Adrenal gland (tissue), 12 donors: ENCODE data around the gene RDH16. TPM values are rescaled to one million over a fixed set of nuclear protein-coding genes. Genes with fewer than 3 reads are reported as not detected.

Experiments used
- DNase-seq, 7 donors: peaks; one replicate each; pipeline ENCODE4 v3.0.0-alpha.2; 2019 to 2020
- H3K27ac ChIP-seq, 5 donors: fragments of 200-600 bp; sonication (generic) in 4 of 5; 1 replicate in 3 of 5; 2 replicates in 2 of 5; pipeline versions ENCODE4 v1.5.1 to v1.8.0; 2016 to 2020; ENCODE audit warnings: mild to moderate bottlenecking in 1 of 5
- H3K27me3 ChIP-seq: fragments of 200-600 bp; 2 replicates; pipeline ENCODE4 v1.8.0; 2021
- H3K36me3 ChIP-seq, 2 donors: fragments of 200-600 bp; replicated peaks in 1 of 2; 1 replicate in 1 of 2; 2 replicates in 1 of 2; pipeline versions ENCODE4 v1.5.1 to v1.8.0; 2018 to 2022
- H3K4me1 ChIP-seq, 2 donors: fragments of 200-600 bp; replicated peaks in 1 of 2; 1 replicate in 1 of 2; 2 replicates in 1 of 2; pipeline versions ENCODE4 v1.5.1 to v1.8.0; 2018 to 2021
- H3K4me3 ChIP-seq, 4 donors: fragments of 200-600 bp; sonication (generic) in 3 of 4; one replicate each; pipeline ENCODE4 v1.5.1; 2016 to 2018
- H3K9me3 ChIP-seq, 3 donors: fragments of 200-600 bp; sonication (generic) in 1 of 3; replicated peaks in 1 of 3; 1 replicate in 2 of 3; 2 replicates in 1 of 3; pipeline versions ENCODE4 v1.5.1 to v1.8.0; 2016 to 2021
- CTCF ChIP-seq, 6 experiments: fragments of 450-650 bp in 4 of 6; fragments of 200-600 bp in 2 of 6; sonication (generic) in 1 of 6; IDR thresholded peaks; 1 replicate in 5 of 6; 2 replicates in 1 of 6; pipeline versions ENCODE4 v1.5.1 to v1.8.0; 2016 to 2021; ENCODE audit warnings: antibody characterized with exemption in 6 of 6, mild to moderate bottlenecking in 2 of 6, moderate library complexity in 1 of 6
- POLR2A ChIP-seq, 2 donors: fragments of 450-650 bp; IDR thresholded peaks; one replicate each; pipeline ENCODE4 v1.6.1; 2017; ENCODE audit warnings: antibody characterized with exemption in 2 of 2, mild to moderate bottlenecking in 2 of 2, moderate library complexity in 1 of 2
- WGBS, 4 donors: extraction: QIAGEN DNeasy Blood & Tissue Kit in 2 of 4; methylation state at CpG; one replicate each; pipeline versions ENCODE4 v1.1.5 to v1.1.7; 2013 to 2017; 5-methylcytosine and 5-hydroxymethylcytosine counted together
- intact Hi-C, 2 donors: fragments of 100-400 bp; cut with DNase I; formaldehyde crosslinking; loops; one replicate each; pipeline versions ENCODE4 v1.14.1 to v1.15.0; 2022 to 2023
- polyA plus RNA-seq, 3 donors: library from polyadenylated mRNA; stranded (reverse); fragments of 200-250 nt in 2 of 3; fragments of 350-450 nt in 1 of 3; fragmentation: Illumina TruSeq in 1 of 3; extraction: RNeasy Lipid Tissue Mini Kit (QIAGEN cat#74804) in 1 of 3; gene quantifications; one replicate each; pipeline ENCODE4 v1.2.3, GENCODE V29; 2013 to 2014
- total RNA-seq, 9 donors: library from RNA; depleted of rRNA in 4 of 9; stranded (reverse); fragments of >200 nt in 4 of 9; fragments of 120-200 nt in 1 of 9; fragmentation: NEBNext Ultra II Directional in 1 of 9; extraction: Animal tissue kit (Norgen Biotek cat#: 25700) in 1 of 9; gene quantifications; one replicate each; pipeline versions ENCODE4 v1.1.0 to v1.2.4, GENCODE V29; 2013 to 2023
- donor health status: healthy with polysubstance abuse.
- donor health status: Bipolar disorder and iron deficiency.
- donor health status: DM: yes; HTN: yes; CAD: no.
- donor health status: DM: no; HTN: no; CAD: no.
- donor health status: DM: no; HTN: no; CAD: no.
- donor health status: DM: yes; HTN: yes; CAD: no.

The RDH16 gene
- total and polyA plus RNA-seq, 12 donors: 0.05 to 1.1 (median 0.55) TPM; not detected in 1

- Histone ChIP-seq H3K36me3 (no peaks in the 10 kb centered on the region), H3K9me3 (no peaks in the 10 kb centered on the region), H3K4me1 (peaks cover 0 to 16% of the 10 kb centered on the region in 2 donors), H3K4me3 (no peak within 1 kb of the TSS), H3K27ac (no peak within 1 kb of the TSS), H3K27me3 (no peaks in the 10 kb centered on the region)
- no peak for DNase-seq
- TF ChIP-seq POLR2A (IDR thresholded peaks at IDR 0.05): no peak
- TF ChIP-seq CTCF (IDR thresholded peaks at IDR 0.05): no peak
- intact Hi-C loops: no loop called here
- 89 to 97% (median 92%) methylated on average over 12 to 15 of the region's 15 CpGs for whole genome bisulfite sequencing, 4 donors
These were observed 23.4 kb downstream of the RDH16 start, which contains the start of gene SDR9C7 for GRCh38 chr12:56933826-56934625. Gene SDR9C7 (minus strand): TSS chr12:56934408. CDS start chr12:56934261, 147 bp downstream.

GRCh38 chr12:56932867-56933266 is 24.5 kb downstream of the RDH16 start:
- intact Hi-C loops: no loop called here
- Histone ChIP-seq H3K4me1 (peaks cover 0 to 16% of the 10 kb centered on the region in 2 donors), H3K36me3 (no peaks in the 10 kb centered on the region), H3K27me3 (no peaks in the 10 kb centered on the region), H3K4me3 (no peak overlapping the region), H3K27ac (peak overlapping the region in 1 of 5 donors; percentile 48), H3K9me3 (no peaks in the 10 kb centered on the region)
- TF ChIP-seq CTCF (IDR thresholded peaks at IDR 0.05): no peak
- no peak for TF ChIP-seq POLR2A (IDR thresholded peaks at IDR 0.05)
- WGBS, 4 donors: 75 to 89% (median 79%) methylated on average over 1 of the region's 1 CpG
- DNase-seq: peak in 3 of 7 donors; percentile 16 to 44 (median 26)

GRCh38 chr12:56932146-56932545 is 25.3 kb downstream of the RDH16 start:
- TF ChIP-seq CTCF (IDR thresholded peaks at IDR 0.05) (no peak), POLR2A (IDR thresholded peaks at IDR 0.05) (no peak)
- Histone ChIP-seq H3K9me3 (no peaks in the 10 kb centered on the region), H3K27ac (peak overlapping the region in 2 of 5 donors; percentile 42 to 48), H3K27me3 (no peaks in the 10 kb centered on the region), H3K4me3 (no peak overlapping the region), H3K36me3 (no peaks in the 10 kb centered on the region), H3K4me1 (peaks cover 0 to 16% of the 10 kb centered on the region in 2 donors)
- intact Hi-C loops: no loop called here
- no peak for DNase-seq
- WGBS, 4 donors: 68 to 93% (median 85%) methylated on average over 5 of the region's 5 CpGs

- WGBS, 4 donors: 50 to 77% (median 62%) methylated on average over 2 of the region's 2 CpGs
- TF ChIP-seq POLR2A (IDR thresholded peaks at IDR 0.05) (no peak), CTCF (IDR thresholded peaks at IDR 0.05) (no peak)
- H3K36me3 ChIP-seq: no peaks in the 10 kb centered on the region
- peaks cover 0 to 16% of the 10 kb centered on the region in 2 donors for H3K4me1 ChIP-seq
- H3K27ac ChIP-seq: peak overlapping the region in 2 of 5 donors; percentile 42 to 48
- peak in 1 of 7 donors; percentile 23 for DNase-seq
- H3K27me3 ChIP-seq: no peaks in the 10 kb centered on the region
- no peaks in the 10 kb centered on the region for H3K9me3 ChIP-seq
- intact Hi-C loops: no loop called here
- no peak overlapping the region for H3K4me3 ChIP-seq
These were observed 25.9 kb downstream of the RDH16 start for GRCh38 chr12:56931474-56931978.
